PC-3 (cell line): ENCODE measurements around the gene CIDEC.

Experiments
- EZH2 ChIP-seq: fragments of 300-600 bp; sonication (generic); IDR thresholded peaks from one replicate; pipeline ENCODE4 v1.6.1; 2017; ENCODE audit warnings: antibody characterized with exemption, mild to moderate bottlenecking, low read length; ENCODE audit not compliant: unreplicated experiment
- EZH2phosphoT487 ChIP-seq: fragments of 300-600 bp; sonication (generic); IDR thresholded peaks from 2 replicates; pipeline ENCODE4 v1.6.1; 2018; ENCODE audit warnings: mild to moderate bottlenecking, antibody characterized with exemption, low read length, borderline replicate concordance
- TF ChIP-seq, protein P1 (sequence below): fragments of 300-600 bp; sonication (generic); conservative IDR thresholded peaks from 2 replicates; pipeline ENCODE4 v1.5.1; 2017; ENCODE audit warnings: antibody characterized with exemption, low read depth, mild to moderate bottlenecking, low read length

DNA sequence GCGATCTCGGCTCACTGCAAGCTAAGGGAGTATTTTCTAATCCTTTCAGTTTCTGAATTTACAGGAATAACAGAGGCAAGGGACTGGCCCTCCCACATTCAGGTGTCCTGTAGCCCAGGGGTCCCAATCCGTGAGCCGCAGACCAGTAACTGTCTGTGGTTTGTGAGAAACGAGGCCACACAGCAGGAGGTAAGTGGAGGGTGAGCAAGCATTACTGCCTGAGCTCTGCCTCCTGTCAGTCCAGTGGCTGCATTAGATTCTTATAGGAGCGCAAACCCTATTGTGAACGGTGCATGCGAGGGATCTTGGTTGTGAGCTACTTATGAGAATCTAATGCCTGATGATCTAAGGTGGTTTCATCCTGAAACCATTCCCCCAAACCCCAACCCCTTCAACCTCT, 31.8 kb upstream of the CIDEC start:
- TF ChIP-seq, protein P1, sequence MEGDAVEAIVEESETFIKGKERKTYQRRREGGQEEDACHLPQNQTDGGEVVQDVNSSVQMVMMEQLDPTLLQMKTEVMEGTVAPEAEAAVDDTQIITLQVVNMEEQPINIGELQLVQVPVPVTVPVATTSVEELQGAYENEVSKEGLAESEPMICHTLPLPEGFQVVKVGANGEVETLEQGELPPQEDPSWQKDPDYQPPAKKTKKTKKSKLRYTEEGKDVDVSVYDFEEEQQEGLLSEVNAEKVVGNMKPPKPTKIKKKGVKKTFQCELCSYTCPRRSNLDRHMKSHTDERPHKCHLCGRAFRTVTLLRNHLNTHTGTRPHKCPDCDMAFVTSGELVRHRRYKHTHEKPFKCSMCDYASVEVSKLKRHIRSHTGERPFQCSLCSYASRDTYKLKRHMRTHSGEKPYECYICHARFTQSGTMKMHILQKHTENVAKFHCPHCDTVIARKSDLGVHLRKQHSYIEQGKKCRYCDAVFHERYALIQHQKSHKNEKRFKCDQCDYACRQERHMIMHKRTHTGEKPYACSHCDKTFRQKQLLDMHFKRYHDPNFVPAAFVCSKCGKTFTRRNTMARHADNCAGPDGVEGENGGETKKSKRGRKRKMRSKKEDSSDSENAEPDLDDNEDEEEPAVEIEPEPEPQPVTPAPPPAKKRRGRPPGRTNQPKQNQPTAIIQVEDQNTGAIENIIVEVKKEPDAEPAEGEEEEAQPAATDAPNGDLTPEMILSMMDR = no peak
- TF ChIP-seq EZH2 (no peak), EZH2phosphoT487 (no peak)
